ENCODE measurements around the gene AREL1. TPM values are rescaled to one million over a fixed set of nuclear protein-coding genes. Genes with fewer than 3 reads are reported as not detected.

AREL1 gene
- total and polyA plus RNA-seq, 5 donors = 8.2 to 25.4 (median 23.1) TPM

- ATAC-seq = no peak
- no peak for DNase-seq
- 80% methylated on average over 7 of the region's 7 CpGs for WGBS
- Histone ChIP-seq H3K27me3 (ENCODE audit: control insufficient read depth, insufficient read depth) (no peaks in the 10 kb centered on the region), H3K4me1 (ENCODE audit: control insufficient read depth, insufficient read depth, low read length) (no peaks in the 10 kb centered on the region), H3K27ac (ENCODE audit: low read length) (no peak overlapping the region), H3K9me3 (ENCODE audit: control insufficient read depth, low read length) (no peaks in the 10 kb centered on the region), H3K4me3 (ENCODE audit: low read length) (no peak overlapping the region)
- intact Hi-C loops (cut with DNase I) = no loop called here
These were observed 63.7 kb downstream of the AREL1 start for GRCh38 chr14:74649167-74649566.

GRCh38 chr14:74648601-74649000 lies 64.3 kb downstream of the AREL1 start:
- Histone ChIP-seq H3K27me3 (ENCODE audit: control insufficient read depth, insufficient read depth) (no peaks in the 10 kb centered on the region), H3K9me3 (ENCODE audit: control insufficient read depth, low read length) (no peaks in the 10 kb centered on the region), H3K4me3 (ENCODE audit: low read length) (no peak overlapping the region), H3K4me1 (ENCODE audit: control insufficient read depth, insufficient read depth, low read length) (no peaks in the 10 kb centered on the region), H3K27ac (ENCODE audit: low read length) (no peak overlapping the region)
- WGBS = 39% methylated on average over 7 of the region's 7 CpGs
- DNase-seq (no peak), ATAC-seq (peak in 1 of 2 donors; percentile 8)
- intact Hi-C loops (cut with DNase I) = no loop called here

GRCh38 chr14:74647678-74648461 lies 65.0 kb downstream of the AREL1 start:
- 19% methylated on average over 7 of the region's 7 CpGs for WGBS
- H3K9me3 ChIP-seq (ENCODE audit: control insufficient read depth, low read length) = no peaks in the 10 kb centered on the region
- no peaks in the 10 kb centered on the region for H3K27me3 ChIP-seq (ENCODE audit: control insufficient read depth, insufficient read depth)
- ATAC-seq (peak in 1 of 2 donors; percentile 9), DNase-seq (peak in 1 of 3 donors; percentile 72)
- H3K4me3 ChIP-seq (ENCODE audit: low read length) = no peak overlapping the region
- H3K4me1 ChIP-seq (ENCODE audit: control insufficient read depth, insufficient read depth, low read length) = no peaks in the 10 kb centered on the region
- no peak overlapping the region for H3K27ac ChIP-seq (ENCODE audit: low read length)
- intact Hi-C loops (cut with DNase I) = no loop called here

GRCh38 chr14:74647061-74647677 lies 65.7 kb downstream of the AREL1 start:
- ATAC-seq (no peak), DNase-seq (no peak)
- Histone ChIP-seq H3K27ac (ENCODE audit: low read length) (no peak overlapping the region), H3K27me3 (ENCODE audit: control insufficient read depth, insufficient read depth) (no peaks in the 10 kb centered on the region), H3K4me3 (ENCODE audit: low read length) (no peak overlapping the region), H3K9me3 (ENCODE audit: control insufficient read depth, low read length) (no peaks in the 10 kb centered on the region), H3K4me1 (ENCODE audit: control insufficient read depth, insufficient read depth, low read length) (no peaks in the 10 kb centered on the region)
- WGBS = 90% methylated on average over 11 of the region's 11 CpGs
- intact Hi-C loops (cut with DNase I) = no loop called here

- WGBS = 61% methylated on average over 13 of the region's 13 CpGs
- DNase-seq (no peak), ATAC-seq (no peak)
- Histone ChIP-seq H3K9me3 (ENCODE audit: control insufficient read depth, low read length) (no peaks in the 10 kb centered on the region), H3K27ac (ENCODE audit: low read length) (no peak overlapping the region), H3K27me3 (ENCODE audit: control insufficient read depth, insufficient read depth) (no peaks in the 10 kb centered on the region), H3K4me3 (ENCODE audit: low read length) (no peak overlapping the region), H3K4me1 (ENCODE audit: control insufficient read depth, insufficient read depth, low read length) (no peaks in the 10 kb centered on the region)
- intact Hi-C loops (cut with DNase I) = no loop called here
These were observed 67.0 kb downstream of the AREL1 start for GRCh38 chr14:74645756-74646470.

GRCh38 chr14:74645244-74645643 lies 67.6 kb downstream of the AREL1 start:
- Histone ChIP-seq H3K4me3 (ENCODE audit: low read length) (no peak overlapping the region), H3K27ac (ENCODE audit: low read length) (no peak overlapping the region), H3K27me3 (ENCODE audit: control insufficient read depth, insufficient read depth) (no peaks in the 10 kb centered on the region), H3K4me1 (ENCODE audit: control insufficient read depth, insufficient read depth, low read length) (no peaks in the 10 kb centered on the region), H3K9me3 (ENCODE audit: control insufficient read depth, low read length) (no peaks in the 10 kb centered on the region)
- peak in 1 of 3 donors; percentile 55 for DNase-seq
- peak; percentile 17 to 30 for ATAC-seq
- intact Hi-C loops (cut with DNase I) = no loop called here
- WGBS = 55% methylated on average over 5 of the region's 5 CpGs

- Histone ChIP-seq H3K4me1 (ENCODE audit: control insufficient read depth, insufficient read depth, low read length) (no peaks in the 10 kb centered on the region), H3K9me3 (ENCODE audit: control insufficient read depth, low read length) (no peaks in the 10 kb centered on the region), H3K27me3 (ENCODE audit: control insufficient read depth, insufficient read depth) (no peaks in the 10 kb centered on the region), H3K4me3 (ENCODE audit: low read length) (no peak overlapping the region), H3K27ac (ENCODE audit: low read length) (peak overlapping the region; percentile 1)
- DNase-seq = peak in 1 of 3 donors; percentile 66
- 74% methylated on average over 12 of the region's 12 CpGs for WGBS
- intact Hi-C loops (cut with DNase I) = no loop called here
- peak; percentile 27 to 54 for ATAC-seq
These were observed 71.1 kb downstream of the AREL1 start for GRCh38 chr14:74641601-74642391.

GRCh38 chr14:74638966-74639365 lies 73.9 kb downstream of the AREL1 start:
- peak in 1 of 2 donors; percentile 24 for ATAC-seq
- no peak overlapping the region for H3K27ac ChIP-seq (ENCODE audit: low read length)
- H3K4me3 ChIP-seq (ENCODE audit: low read length) = no peak overlapping the region
- WGBS = 60% methylated on average over 1 of the region's 1 CpG
- DNase-seq = no peak
- no peaks in the 10 kb centered on the region for H3K4me1 ChIP-seq (ENCODE audit: control insufficient read depth, insufficient read depth, low read length)
- H3K27me3 ChIP-seq (ENCODE audit: control insufficient read depth, insufficient read depth) = no peaks in the 10 kb centered on the region
- no peaks in the 10 kb centered on the region for H3K9me3 ChIP-seq (ENCODE audit: control insufficient read depth, low read length)
- intact Hi-C loops (cut with DNase I) = no loop called here

GRCh38 chr14:74638066-74638465 lies 74.8 kb downstream of the AREL1 start:
- 49% methylated on average over 7 of the region's 7 CpGs for WGBS
- Histone ChIP-seq H3K27me3 (ENCODE audit: control insufficient read depth, insufficient read depth) (no peaks in the 10 kb centered on the region), H3K27ac (ENCODE audit: low read length) (no peak overlapping the region), H3K4me1 (ENCODE audit: control insufficient read depth, insufficient read depth, low read length) (no peaks in the 10 kb centered on the region), H3K4me3 (ENCODE audit: low read length) (no peak overlapping the region), H3K9me3 (ENCODE audit: control insufficient read depth, low read length) (no peaks in the 10 kb centered on the region)
- intact Hi-C loops (cut with DNase I) = no loop called here
- peak; percentile 25 to 62 for ATAC-seq
- DNase-seq = peak in 1 of 3 donors; percentile 51

GRCh38 chr14:74637178-74637550 lies 75.7 kb downstream of the AREL1 start:
- no peaks in the 10 kb centered on the region for H3K27me3 ChIP-seq (ENCODE audit: control insufficient read depth, insufficient read depth)
- no peaks in the 10 kb centered on the region for H3K4me1 ChIP-seq (ENCODE audit: control insufficient read depth, insufficient read depth, low read length)
- ATAC-seq (no peak), DNase-seq (no peak)
- no peak overlapping the region for H3K4me3 ChIP-seq (ENCODE audit: low read length)
- intact Hi-C loops (cut with DNase I) = no loop called here
- no peak overlapping the region for H3K27ac ChIP-seq (ENCODE audit: low read length)
- no peaks in the 10 kb centered on the region for H3K9me3 ChIP-seq (ENCODE audit: control insufficient read depth, low read length)
- 46% methylated on average over 3 of the region's 3 CpGs for WGBS

Measured in right cardiac atrium (tissue), 5 donors.